Astrocyte (in vitro differentiated cells and primary cell): ENCODE measurements around the gene TOR1B. TPM values are rescaled to one million over a fixed set of nuclear protein-coding genes. Genes with fewer than 3 reads are reported as not detected.
A peak's percentile ranks its signal among the peaks of the same experiment; 100 is the strongest.

Experiments
- DNase-seq: peaks from one replicate; pipeline ENCODE4 v3.0.0-alpha.2; 2010; ENCODE audit warnings: low read depth
- FAIRE-seq: peaks from 2 replicates; lab custom pipeline; 2011; peaks lifted over from hg19 to GRCh38; lab: Jason Lieb, UNC
- H2AFZ ChIP-seq: 2 replicates; pipeline ENCODE4 v1.6.0; 2012; ENCODE audit warnings: low read depth, low read length, inconsistent platforms
- H3K27ac ChIP-seq: 2 replicates; pipeline ENCODE4 v1.5.1; 2011; ENCODE audit warnings: low read depth, low read length, inconsistent platforms
- H3K27me3 ChIP-seq: 2 replicates; pipeline ENCODE4 v1.6.0; 2011; ENCODE audit warnings: low read length, inconsistent platforms; ENCODE audit not compliant: insufficient read depth
- H3K36me3 ChIP-seq: 2 replicates; pipeline ENCODE4 v1.5.1; 2011; ENCODE audit warnings: low read length, inconsistent platforms; ENCODE audit not compliant: insufficient read depth
- H3K4me1 ChIP-seq: 2 replicates; pipeline ENCODE4 v1.5.1; 2011; ENCODE audit warnings: low read length, inconsistent platforms; ENCODE audit not compliant: insufficient read depth
- H3K4me2 ChIP-seq: 2 replicates; pipeline ENCODE4 v1.6.0; 2012; ENCODE audit warnings: low read length, inconsistent platforms
- H3K4me3 ChIP-seq: 2 replicates; pipeline ENCODE4 v1.5.1; 2011; ENCODE audit warnings: low read depth, mild to moderate bottlenecking, low read length, inconsistent platforms; ENCODE audit not compliant: insufficient read depth
- H3K79me2 ChIP-seq: 2 replicates; pipeline ENCODE4 v1.6.0; 2012; ENCODE audit warnings: mild to moderate bottlenecking, low read length, inconsistent platforms; ENCODE audit not compliant: insufficient read depth
- H3K9ac ChIP-seq: 2 replicates; pipeline ENCODE4 v1.6.0; 2012; ENCODE audit warnings: mild to moderate bottlenecking, low read length, inconsistent platforms
- H3K9me3 ChIP-seq: 2 replicates; pipeline ENCODE4 v1.5.1; 2012; ENCODE audit warnings: low read depth, mild to moderate bottlenecking, low read length, inconsistent platforms; ENCODE audit not compliant: insufficient read depth
- H4K20me1 ChIP-seq: 2 replicates; pipeline ENCODE4 v1.6.0; 2012; ENCODE audit warnings: low read length, inconsistent platforms; ENCODE audit not compliant: insufficient read depth
- H3K27ac Mint-ChIP-seq: one replicate; pipeline ENCODE4 v1.8.0; 2021; ENCODE audit warnings: mild to moderate bottlenecking, mixed read lengths; ENCODE audit not compliant: unreplicated experiment
- H3K27me3 Mint-ChIP-seq: one replicate; pipeline ENCODE4 v1.8.0; 2021; ENCODE audit warnings: low read depth, mixed read lengths; ENCODE audit not compliant: unreplicated experiment
- H3K36me3 Mint-ChIP-seq: one replicate; pipeline ENCODE4 v1.8.0; 2021; ENCODE audit warnings: low read depth, mixed read lengths; ENCODE audit not compliant: unreplicated experiment
- H3K4me1 Mint-ChIP-seq: one replicate; pipeline ENCODE4 v1.8.0; 2021; ENCODE audit warnings: low read depth, mixed read lengths; ENCODE audit not compliant: unreplicated experiment
- H3K4me3 Mint-ChIP-seq: one replicate; pipeline ENCODE4 v1.8.0; 2021; ENCODE audit warnings: mild to moderate bottlenecking, moderate library complexity, mixed read lengths; ENCODE audit not compliant: unreplicated experiment
- H3K9me3 Mint-ChIP-seq: one replicate; pipeline ENCODE4 v1.8.0; 2021; ENCODE audit warnings: mild to moderate bottlenecking, mixed read lengths; ENCODE audit not compliant: unreplicated experiment
- EZH2 ChIP-seq: IDR thresholded peaks from 2 replicates; pipeline ENCODE4 v1.6.1; 2012; ENCODE audit warnings: mild to moderate bottlenecking, low read length, inconsistent platforms; ENCODE audit not compliant: insufficient read depth
- total RNA-seq: library from RNA; stranded (reverse); gene quantifications from 2 replicates; pipeline ENCODE4 v1.2.1, GENCODE V29; 2021
- TF ChIP-seq, protein P1 (sequence below): IDR thresholded peaks from 2 replicates; pipeline ENCODE4 v1.5.1; 2011; ENCODE audit warnings: low read depth, mild to moderate bottlenecking, inconsistent platforms, low read length, moderate library complexity; ENCODE audit not compliant: insufficient read depth

The TOR1B gene
- total RNA-seq, 1 donor from 2014 or later: 31.6 TPM

DNA sequence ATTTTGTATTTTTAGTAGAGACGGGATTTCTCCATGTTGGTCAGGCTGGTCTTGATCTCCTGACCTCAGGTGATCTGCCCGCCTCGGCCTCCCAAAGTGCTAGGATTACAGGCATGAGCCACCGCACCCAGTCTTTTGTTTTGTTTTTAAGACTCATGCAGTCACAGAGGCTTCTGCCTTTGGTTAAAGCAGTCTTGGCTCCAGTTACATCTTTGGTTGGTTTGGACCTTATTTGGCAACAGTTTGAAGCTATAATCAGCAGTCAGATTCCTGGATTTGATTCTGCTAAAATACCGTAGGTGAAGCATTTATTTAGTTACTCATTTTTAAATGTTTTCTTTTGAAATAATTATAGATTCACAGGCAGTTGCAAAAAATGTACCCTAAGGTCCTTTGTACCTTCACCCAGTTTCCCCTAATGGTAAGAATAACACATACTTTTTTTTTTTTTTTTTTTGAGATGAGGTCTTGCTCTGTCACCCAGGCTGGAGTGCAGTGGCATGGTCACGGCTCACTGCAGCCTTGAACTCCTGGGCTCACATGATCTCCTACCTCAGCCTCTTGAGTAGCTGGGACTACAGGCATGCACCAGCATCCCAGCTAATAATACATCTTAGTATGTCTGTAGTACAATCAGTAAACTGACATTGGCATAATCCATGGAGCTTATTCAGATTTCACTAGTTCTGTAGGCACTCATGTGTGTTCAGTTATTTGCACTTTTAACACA is 48.0 kb downstream of the TOR1B start:
- Histone ChIP-seq H3K36me3 (peaks cover 7% of the 10 kb centered on the region), H4K20me1 (peaks cover 27% of the 10 kb centered on the region), H3K4me2 (no peak overlapping the region), H3K9me3 (no peaks in the 10 kb centered on the region), H3K27ac (no peak overlapping the region), H3K79me2 (no peaks in the 10 kb centered on the region), H2AFZ (no peak overlapping the region), H3K9ac (no peak overlapping the region), H3K27me3 (no peaks in the 10 kb centered on the region), H3K4me3 (no peak overlapping the region), H3K4me1 (peaks cover 7% of the 10 kb centered on the region)
- no peaks in the 10 kb centered on the region for H3K27me3 Mint-ChIP-seq
- no peaks in the 10 kb centered on the region for H3K4me1 Mint-ChIP-seq
- no peaks in the 10 kb centered on the region for H3K9me3 Mint-ChIP-seq
- DNase-seq: peak; percentile 79
- no peak for TF ChIP-seq EZH2
- TF ChIP-seq, protein P1, sequence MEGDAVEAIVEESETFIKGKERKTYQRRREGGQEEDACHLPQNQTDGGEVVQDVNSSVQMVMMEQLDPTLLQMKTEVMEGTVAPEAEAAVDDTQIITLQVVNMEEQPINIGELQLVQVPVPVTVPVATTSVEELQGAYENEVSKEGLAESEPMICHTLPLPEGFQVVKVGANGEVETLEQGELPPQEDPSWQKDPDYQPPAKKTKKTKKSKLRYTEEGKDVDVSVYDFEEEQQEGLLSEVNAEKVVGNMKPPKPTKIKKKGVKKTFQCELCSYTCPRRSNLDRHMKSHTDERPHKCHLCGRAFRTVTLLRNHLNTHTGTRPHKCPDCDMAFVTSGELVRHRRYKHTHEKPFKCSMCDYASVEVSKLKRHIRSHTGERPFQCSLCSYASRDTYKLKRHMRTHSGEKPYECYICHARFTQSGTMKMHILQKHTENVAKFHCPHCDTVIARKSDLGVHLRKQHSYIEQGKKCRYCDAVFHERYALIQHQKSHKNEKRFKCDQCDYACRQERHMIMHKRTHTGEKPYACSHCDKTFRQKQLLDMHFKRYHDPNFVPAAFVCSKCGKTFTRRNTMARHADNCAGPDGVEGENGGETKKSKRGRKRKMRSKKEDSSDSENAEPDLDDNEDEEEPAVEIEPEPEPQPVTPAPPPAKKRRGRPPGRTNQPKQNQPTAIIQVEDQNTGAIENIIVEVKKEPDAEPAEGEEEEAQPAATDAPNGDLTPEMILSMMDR: no peak
- no peak overlapping the region for H3K4me3 Mint-ChIP-seq
- H3K27ac Mint-ChIP-seq: no peak overlapping the region
- FAIRE-seq: no peak
- peaks cover 24% of the 10 kb centered on the region for H3K36me3 Mint-ChIP-seq

DNA sequence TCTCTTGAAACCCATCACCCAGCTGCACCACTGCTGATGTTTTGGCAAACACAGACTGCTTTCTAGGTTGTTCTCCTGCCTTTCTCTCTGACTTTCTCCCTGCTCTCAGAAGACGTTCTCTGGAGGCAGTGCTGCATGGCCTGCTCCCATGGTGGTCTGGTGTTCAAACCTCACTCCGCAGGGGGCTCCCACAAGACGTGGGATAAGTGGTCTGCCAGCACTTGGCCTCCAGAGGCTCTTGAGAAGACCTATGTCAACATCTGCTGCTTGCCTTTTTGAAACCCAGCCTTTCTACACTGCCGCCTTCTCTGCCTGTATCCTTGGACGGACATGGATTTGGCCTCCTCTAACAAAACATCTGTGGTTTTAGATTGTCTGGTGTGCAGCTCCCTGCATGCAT is 48.8 kb downstream of the TOR1B start:
- DNase-seq: no peak
- peaks cover 7% of the 10 kb centered on the region for H3K4me1 ChIP-seq
- Mint-ChIP-seq H3K36me3 (peaks cover 24% of the 10 kb centered on the region), H3K27me3 (no peaks in the 10 kb centered on the region), H3K27ac (no peak overlapping the region), H3K4me1 (no peaks in the 10 kb centered on the region), H3K9me3 (no peaks in the 10 kb centered on the region), H3K4me3 (no peak overlapping the region)
- H4K20me1 ChIP-seq: peaks cover 32% of the 10 kb centered on the region
- no peak overlapping the region for H3K4me3 ChIP-seq
- no peak overlapping the region for H3K27ac ChIP-seq
- H3K27me3 ChIP-seq: no peaks in the 10 kb centered on the region
- H2AFZ ChIP-seq: no peak overlapping the region
- H3K4me2 ChIP-seq: no peak overlapping the region
- no peak overlapping the region for H3K9ac ChIP-seq
- FAIRE-seq: no peak
- no peaks in the 10 kb centered on the region for H3K79me2 ChIP-seq
- no peaks in the 10 kb centered on the region for H3K9me3 ChIP-seq
- TF ChIP-seq, protein P1: no peak
- no peak for TF ChIP-seq EZH2
- peaks cover 10% of the 10 kb centered on the region for H3K36me3 ChIP-seq

GRCh38 chr9:129852579-129852978 is 49.6 kb downstream of the TOR1B start:
- H4K20me1 ChIP-seq: peaks cover 32% of the 10 kb centered on the region
- TF ChIP-seq EZH2: no peak
- TF ChIP-seq, protein P1: no peak
- no peaks in the 10 kb centered on the region for H3K9me3 Mint-ChIP-seq
- peaks cover 28% of the 10 kb centered on the region for H3K36me3 Mint-ChIP-seq
- FAIRE-seq: no peak
- DNase-seq: no peak
- H3K4me3 Mint-ChIP-seq: no peak overlapping the region
- H3K27ac ChIP-seq: no peak overlapping the region
- H3K27me3 ChIP-seq: no peaks in the 10 kb centered on the region
- no peak overlapping the region for H3K4me2 ChIP-seq
- H3K79me2 ChIP-seq: no peaks in the 10 kb centered on the region
- no peak overlapping the region for H2AFZ ChIP-seq
- peaks cover 7% of the 10 kb centered on the region for H3K4me1 ChIP-seq
- no peaks in the 10 kb centered on the region for H3K27me3 Mint-ChIP-seq
- H3K36me3 ChIP-seq: peaks cover 12% of the 10 kb centered on the region
- H3K27ac Mint-ChIP-seq: no peak overlapping the region
- no peaks in the 10 kb centered on the region for H3K9me3 ChIP-seq
- H3K9ac ChIP-seq: no peak overlapping the region
- H3K4me1 Mint-ChIP-seq: no peaks in the 10 kb centered on the region
- no peak overlapping the region for H3K4me3 ChIP-seq
